Stimulated activated CD4-positive, alpha-beta T cell treated with anti-CD3 and anti-CD28 coated beads, Interleukin-1b, Interleukin-23, amount 100 ng/mL, for 4 hours (primary cell): ENCODE measurements around the gene GHRH.

ENCODE experiments used
- DNase-seq, 2 donors: peaks; one replicate each; pipeline ENCODE4 v3.0.0-alpha.2; 2020; ENCODE audit warnings: low read depth in 2 of 2

Gene GHRH

DNA sequence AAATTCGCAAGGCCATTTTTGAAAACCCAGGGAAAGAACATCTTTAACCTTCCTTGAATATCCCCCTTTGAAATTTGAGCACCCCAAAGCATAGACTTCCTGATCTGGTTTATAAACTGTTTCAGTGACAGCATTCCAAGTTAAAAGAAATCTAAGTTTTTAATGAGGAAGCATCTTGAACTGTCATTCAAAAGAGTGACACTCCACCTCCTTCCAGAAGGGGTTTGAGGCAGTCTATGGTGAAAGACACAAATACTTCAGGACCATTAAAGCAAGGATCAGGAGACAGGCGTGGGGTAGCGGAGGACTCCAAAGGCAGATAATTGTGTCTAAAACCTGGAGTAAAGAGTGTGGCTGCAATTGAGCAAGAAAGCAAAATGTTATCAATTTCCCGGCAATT, 691 bp downstream of the GHRH start:
- no peak for DNase-seq

DNA sequence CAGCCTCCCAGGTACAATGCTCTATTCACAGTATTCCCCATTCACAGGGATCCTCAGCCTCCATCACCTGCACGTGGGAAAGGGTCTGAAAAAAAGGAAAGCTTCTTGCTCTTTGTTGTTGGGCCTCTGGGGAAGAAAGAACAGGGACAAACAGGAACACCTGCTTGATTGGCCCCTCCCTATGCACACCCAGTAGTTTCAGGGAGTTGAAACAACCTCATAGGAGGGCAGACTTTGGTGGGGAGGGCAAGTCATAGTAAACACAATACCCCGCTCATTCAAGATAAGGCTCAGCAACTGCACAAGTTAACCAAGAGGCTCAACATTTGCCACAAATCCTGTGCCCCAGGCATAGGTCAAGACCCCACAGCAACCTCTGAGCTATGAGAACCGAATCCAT, 1.7 kb downstream of the GHRH start:
- no peak for DNase-seq

DNA sequence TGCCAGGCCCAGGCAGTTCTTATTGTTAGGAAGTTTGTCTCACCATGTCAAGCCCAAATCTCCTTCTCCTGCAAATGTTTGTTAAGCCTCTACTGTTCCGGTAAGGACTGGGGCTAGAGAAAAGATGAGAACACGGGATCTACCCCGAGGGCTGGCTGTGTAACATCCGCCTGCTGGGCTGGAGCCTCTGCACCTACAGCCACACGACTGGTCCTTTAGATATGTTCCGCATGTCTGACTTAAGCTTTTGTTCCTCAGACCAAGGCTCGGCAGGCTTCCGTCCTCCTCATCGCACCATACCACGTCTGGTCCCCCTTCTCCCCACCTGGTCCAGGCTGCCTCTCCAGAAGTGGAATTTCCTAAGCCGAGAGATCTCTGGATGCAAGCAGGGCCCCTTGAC, 2.6 kb downstream of the GHRH start:
- DNase-seq = no peak

DNA sequence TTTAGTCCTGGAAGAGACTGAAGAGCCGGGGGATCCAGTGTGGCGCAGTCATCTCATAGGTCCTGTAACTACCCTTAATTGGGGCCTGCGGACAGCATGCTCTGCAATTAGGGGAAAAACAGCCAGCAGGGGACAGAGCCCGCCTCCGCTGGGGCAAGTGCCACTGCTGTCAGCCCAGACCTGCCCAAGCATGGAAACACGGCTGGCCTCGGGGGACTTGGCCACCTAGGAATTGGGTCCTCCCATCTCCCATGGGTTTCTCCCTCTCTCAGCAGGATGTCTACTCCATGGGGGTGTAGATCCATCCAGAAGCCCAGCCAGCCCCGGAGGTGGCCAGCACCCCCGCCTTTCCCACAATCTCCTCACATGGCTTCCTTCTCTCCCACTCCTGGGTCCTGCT, 3.6 kb downstream of the GHRH start:
- DNase-seq = no peak

DNA sequence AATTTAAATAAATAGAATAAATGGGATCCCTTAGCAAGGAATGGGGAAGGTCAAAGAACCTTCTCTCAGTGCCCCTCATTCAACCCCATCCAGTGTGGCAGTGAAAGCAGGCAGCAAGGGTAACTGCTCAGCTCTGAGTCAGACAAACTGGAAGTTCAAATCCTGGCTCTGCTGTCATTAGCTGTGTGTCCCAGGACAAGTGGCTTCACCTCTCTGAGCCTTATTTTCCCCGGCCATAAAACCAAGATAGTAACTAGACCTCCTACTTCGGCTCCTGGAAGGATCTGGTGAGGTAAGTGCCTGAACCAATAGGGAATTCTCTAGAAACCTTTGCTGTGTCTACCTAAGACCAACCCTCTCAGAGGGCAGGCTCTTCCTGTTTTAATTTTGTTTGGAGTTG, 4.1 kb downstream of the GHRH start:
- DNase-seq = no peak

DNA sequence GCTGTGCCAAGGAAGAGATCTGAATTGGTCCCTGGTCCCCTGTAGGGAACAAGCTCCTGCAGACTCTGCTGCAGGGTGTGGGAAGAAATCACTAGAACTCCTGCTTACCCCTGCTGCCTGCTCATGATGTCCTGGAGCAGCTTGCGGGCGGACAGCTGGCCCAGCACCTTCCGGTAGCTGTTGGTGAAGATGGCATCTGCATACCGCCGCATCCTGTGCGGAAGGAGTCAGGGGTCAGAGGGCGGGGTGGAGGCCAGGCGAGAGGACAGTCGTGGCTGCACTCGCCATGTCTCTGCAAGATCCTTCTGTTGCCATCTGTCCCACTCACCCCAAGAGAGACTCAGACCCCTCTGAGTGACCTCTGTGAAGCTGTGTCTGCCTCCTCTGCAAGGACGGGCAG, 5.3 kb downstream of the GHRH start:
- DNase-seq = no peak

DNA sequence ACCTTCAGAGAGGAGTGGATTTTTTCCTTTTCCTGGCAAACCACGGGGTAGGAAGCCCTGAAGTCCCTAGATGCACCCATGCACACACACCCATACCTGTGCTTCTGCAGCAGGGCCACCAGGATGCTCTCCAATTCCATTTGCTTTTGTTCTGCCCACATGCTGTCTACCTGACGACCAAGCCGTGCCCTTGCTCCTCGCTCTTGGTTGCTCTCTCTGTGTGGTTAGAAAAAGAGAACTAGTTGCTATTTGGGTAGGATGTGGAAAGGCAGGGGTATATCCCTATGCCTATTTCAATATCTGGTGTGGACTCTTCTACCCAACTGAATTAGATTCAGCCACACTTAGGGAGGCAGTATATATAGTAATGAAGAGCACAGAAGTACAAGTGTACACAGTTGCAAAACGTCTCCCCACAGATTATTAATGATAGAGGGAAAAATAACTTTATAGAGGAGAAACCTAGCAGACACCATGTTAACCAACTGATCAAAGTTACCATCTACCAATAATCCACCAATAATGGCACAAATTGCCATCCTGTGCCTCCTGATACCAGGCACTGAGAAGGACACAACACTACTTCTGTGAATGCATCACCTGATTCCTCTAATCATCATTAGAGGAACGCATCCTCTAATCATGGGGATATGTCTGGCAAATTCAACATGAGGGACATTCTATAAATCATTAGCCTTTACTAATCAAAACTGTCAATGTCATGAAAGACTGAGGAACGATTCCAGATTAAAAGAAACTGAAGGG, 7.3 kb downstream of the GHRH start:
- no peak for DNase-seq

DNA sequence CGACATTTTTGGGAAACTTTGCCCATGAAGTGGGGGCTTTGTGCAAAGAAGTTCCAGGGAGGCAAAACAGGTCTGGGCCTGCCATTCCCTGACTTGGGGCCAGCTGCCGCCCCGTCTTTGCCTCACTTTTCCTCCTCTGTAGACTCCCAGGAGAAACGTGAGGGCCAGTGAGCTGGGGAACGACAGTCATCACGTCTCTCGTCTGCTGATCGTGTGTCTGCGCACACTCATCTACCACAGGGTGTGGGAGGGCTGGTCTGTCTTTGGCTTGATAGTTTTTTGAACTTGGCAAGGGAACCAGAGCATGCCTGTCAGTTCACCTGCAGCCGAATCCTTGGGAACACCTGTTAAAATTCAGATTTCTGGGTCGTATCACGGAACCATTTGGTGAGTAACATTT, 8.5 kb downstream of the GHRH start:
- no peak for DNase-seq

DNA sequence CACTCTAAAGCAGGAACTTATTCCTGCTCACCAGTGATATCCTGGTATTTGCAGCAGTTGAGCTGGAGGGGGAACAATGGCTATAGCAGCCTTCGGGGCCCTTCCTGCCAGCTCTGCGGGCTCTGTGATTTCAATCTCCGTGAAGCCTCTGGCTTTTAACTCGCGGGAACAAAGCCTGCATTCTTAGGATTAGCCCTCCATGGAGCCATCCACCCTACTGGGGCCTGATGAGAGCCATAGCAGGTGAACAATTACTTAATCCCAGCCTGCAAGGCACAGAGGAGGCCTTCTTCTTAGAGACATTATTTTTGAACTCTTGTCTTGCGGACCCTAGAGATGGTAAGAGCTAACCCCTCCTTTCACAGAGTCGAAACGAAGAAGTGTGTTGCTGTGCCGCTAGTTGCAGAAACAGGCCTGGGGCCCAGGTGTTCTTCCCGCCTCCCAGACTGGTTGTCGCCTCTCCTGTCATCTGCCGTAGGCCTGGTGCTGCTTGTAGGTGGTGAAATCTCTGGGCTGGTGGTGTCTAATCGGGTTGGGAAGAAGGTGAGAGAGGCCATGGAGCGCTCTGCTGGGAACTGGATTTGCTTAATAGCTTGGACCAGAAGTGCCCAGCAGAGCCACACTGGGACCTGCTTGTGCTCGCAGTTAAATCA, 9.7 kb downstream of the GHRH start:
- DNase-seq = no peak

DNA sequence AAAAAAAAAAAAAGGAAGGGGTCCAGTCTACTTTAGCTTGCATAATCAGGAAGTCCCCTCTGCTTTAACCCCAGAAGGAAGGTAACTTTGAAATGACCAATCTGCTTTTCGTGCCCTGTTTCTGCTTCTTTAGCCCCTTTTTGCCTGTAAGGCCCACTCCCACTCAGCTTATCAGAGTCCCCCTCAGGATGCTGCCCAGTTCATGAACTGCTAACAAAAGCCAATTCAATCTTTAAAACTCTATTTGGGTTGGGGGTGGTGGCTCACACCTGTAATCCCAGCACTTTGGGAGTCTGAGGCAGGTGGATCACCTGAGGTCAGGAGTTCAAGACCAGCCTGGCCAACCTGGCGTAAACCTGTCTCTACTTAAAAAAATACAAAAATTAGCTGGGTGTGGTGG, 12.3 kb downstream of the GHRH start:
- no peak for DNase-seq

DNA sequence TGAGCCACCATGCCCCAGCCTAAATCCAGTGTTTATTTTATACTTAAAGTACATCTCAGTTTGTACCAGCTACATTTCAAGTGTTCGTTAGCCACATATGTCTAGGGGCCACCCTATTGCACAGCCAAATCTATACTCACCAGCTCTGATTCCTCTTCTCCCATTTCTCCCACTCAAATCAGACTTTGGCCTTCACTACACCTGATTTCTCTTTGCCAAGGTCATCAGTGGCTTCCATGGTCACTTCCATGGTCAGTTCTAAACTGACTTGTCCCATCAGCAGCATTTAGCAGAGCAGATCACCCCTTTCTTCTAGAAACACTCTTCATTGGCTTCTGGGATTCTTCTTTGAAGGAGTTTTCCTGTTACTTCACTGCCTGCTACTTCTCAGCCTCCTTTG, 14.1 kb downstream of the GHRH start:
- no peak for DNase-seq

DNA sequence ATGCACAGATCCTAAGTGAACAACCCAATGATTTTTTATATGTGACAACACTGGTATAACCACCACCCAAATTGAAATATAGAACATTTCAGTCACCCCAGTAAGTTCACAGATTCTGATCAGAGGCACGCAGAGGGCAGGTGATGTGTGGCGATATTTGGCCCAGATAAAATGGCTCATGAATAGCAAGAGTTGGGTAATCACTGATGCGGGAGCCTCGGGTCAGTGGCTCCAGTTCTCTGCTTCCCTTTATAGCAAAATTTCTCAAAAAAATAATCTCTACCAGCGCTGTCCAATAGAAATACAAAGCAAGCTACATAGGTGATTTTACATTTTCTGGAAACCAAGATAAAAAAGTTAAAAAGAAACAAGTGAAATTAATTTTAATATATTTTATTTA, 14.9 kb downstream of the GHRH start:
- no peak for DNase-seq

DNA sequence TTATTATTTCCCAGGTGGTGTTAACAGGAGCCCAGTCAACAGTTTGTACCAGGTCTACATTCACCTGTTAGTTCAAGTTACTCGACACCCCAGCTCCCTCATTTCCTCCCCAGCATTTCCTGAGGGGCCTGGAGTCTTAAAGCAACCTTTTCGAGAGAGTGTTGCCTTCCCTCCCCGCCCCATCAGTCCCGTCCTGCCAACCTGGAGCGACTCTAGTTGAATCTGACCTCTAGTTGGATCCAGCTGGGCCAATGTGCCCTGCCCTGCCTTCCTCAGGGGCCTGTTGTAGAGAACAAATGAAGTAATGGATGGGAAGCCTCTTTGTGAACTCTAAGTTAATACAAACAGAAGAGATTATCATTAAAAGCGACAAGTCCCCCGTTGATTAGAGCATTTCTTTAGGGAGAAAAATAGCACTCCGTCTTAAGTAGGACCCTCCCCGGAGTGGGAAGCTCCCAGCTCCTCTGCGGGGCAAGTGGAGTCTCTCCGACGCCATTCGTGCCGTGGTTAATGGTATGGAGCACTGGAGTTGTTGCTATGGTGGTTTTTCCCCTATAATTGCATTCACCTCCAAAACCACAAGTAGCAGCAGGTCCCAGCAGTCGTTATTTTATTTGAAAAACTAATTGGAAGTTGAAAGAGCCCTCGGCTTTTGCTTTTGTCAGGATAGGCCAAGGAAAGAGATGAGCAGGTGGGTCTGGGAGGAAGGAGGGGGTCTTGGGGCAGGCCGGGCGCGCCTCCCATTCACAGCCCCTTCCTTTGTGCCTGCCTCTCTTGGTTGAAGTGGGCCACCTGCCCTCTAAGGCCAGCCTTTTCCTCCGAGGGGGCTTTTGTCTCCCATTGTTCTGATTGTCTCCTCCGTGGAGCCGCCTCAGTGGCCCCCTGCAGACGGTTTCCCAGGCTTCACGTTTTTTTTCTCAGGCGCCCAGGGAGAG, 16.1 kb downstream of the GHRH start:
- no peak for DNase-seq

DNA sequence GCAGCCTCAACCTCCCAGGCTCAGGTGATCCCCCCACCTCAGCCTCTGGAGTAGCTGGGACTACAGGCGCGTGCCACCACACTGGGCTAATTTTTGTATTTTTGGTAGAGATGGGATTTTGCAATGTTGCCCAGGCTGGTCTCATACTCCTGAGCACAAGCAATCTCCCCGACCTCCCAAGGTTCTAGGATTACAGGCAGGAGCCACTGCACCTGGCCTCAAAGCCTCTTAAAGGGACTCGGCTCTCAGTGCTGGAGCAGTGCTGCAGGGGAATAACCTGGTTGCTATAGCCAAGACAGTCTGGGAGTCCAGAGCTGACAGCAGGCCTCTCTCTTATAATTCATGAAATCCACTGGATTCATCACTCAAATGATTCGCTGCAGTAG, 17.0 kb downstream of the GHRH start:
- no peak for DNase-seq

DNA sequence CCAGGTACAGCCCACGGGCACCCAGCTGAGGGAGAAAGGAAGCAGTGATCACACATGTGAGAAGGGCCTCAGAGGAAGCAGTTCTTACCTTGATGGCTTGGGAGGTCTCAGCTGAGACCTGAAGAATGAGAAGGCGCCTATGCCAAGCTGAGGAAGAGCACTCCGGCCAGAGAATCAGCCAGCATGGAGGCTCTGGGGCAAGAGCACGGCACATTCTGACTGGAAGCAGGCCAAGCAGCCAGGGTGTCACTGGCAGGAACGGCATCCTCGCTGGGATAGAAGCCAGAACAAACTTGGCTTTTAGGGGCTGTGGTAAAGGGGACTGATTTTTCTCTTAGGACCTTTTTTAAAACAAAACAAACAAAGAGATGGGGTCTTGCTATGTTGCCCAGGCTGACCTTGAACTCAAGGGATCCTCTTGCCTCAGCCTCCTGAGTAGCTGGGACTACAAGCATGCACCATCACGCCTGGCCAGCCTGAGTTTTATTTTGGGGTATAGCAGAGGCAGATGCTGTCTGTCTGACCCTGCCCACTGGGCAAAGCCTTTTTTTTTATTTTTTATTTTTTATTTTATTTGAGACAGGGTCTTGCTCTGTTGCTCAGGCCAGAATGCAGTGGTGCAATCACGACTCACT, 17.6 kb downstream of the GHRH start:
- DNase-seq = no peak

DNA sequence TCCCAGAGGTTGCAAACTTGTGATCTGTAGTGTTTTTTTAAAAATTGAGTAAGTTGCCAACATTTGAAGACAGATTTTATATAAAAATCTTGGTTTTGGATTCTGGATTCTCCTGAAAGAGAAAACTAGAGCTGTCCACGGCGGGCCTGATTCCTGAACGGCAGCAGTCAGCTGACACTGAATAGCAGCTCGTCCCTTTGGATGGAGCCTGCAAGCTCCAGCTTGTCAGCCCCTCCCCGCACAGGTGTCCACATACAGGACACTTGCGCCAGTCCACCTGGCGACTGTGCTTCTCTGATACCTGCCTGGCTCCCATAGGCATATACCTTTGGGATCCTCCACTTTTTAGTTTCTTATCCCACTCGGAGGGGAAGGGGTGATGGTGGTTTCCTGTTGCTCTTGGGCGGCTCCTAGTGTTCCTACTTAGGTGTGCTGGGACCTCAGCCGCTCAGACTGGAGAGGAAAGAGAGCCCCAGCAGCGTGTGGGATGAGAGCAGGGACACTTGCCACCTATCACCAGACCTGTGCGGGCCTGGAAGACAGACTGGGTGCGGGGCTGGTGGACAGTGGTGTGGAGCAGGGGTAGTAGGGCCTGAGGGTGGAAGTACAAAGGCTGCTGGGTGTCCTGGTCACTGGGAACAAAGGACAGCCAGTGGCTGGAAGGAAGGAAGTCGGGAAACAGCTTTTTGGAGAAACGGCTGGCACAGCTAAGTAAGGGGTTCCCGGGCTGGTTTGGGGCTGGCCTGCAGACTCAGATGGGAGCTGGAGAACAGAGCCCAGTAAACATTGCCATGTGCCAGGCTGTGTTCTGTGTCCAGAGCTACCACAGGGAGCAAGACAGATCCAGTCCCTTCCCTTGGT, 18.3 kb downstream of the GHRH start:
- no peak for DNase-seq

DNA sequence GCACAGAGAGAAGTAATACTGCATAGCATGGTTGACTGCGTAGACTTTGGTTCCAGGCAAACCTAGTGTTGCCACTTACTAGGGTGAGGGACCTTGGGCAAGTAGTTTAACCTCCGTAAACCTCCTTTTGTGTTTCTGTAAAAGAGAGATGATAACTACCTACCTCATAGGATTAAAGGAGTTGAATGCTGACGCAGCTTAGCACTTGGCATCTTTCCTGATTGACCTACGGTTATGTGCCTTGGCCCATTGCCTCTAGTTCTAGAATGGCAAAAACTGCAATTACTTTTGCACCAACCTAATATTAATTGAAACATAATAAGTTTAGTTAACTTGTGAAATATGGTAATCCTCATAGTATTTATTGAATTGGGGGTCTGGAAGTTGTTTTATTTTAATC, 19.1 kb downstream of the GHRH start:
- no peak for DNase-seq

DNA sequence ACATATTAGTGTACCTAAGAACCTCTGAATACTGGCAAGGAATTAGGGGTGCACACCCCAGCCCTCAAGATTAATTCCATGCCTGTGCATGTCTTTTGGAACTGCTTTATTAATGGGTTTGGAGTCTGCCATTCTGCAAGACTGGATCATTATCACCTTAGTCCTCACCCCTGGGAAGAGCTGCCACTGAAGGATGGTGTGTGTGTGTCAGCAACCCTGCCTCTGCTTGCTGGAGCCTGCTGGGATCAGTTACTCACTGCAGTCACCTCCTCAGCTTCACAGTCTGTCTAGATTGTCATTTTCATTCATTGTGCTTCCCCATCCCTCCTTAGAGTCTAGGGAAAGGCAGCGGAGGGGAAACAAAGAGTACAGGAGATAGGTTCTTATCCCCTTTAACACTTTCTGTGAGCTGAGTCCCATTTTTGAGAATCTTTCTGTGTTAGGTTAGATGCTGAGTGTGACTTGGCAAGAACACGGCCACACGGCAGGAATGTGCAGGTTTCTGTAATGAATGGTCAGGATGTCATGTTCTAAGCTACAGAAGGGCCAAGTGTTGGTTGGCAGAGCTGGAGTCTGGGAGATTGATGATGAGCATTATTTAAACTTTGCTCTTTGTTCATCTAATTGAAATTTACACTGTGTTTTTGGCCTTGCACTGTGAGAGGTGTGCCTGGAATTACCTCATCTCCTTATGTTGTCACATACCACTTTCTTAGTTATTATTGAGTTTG, 21.1 kb downstream of the GHRH start:
- DNase-seq = no peak

DNA sequence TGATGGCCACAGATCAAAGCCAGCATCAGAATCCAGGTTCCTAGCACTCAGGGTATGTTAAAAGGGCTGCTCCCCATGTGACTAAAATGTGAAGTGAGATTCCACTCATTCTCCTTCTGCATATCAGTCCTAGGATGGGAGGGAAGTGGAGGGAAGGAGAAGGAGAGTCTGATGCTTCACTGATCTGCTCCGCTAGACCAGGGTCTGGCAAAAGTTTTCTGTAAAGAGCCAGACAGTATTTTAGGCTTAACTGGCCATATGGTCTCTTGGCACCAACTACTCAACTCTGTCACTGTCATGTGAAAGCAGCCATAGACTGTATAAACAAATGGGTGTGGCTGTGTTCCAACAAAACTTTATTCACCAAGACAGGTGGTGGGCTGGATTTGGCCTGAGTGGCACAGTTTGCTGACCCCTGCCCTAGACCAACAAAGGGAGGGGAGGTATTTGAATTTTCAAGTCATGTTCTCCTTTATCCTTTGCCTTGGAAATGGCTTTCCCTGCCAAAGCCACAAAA, 22.6 kb downstream of the GHRH start:
- no peak for DNase-seq

DNA sequence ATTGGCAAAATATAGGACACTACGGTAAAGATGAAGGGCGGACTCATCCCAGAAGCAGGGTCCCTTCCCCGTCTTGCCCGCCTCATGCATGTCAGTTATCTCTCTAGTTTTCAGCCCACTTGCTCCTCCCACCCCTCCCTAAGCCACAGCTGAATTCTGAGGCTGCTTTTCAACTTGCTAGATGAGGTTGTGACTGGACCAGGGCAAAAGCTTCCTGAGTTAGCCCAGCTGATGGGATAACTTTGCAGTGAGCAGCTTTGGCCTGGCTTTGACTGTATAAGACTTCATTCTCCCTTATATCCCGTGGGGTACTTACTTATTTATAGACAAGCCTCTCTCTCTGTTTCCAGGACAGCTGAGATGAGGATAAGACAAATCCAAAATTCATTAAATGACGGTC, 23.2 kb downstream of the GHRH start:
- no peak for DNase-seq
